ENCODE measurements around the gene ELANE. TPM values are rescaled to one million over a fixed set of nuclear protein-coding genes. Genes with fewer than 3 reads are reported as not detected.
A peak's percentile ranks its signal among the peaks of the same experiment; 100 is the strongest.
"Not testable (repeated sequence)": the region's sequence is repeated elsewhere in the genome, so short reads cannot be mapped to it uniquely, and the experiment has no call there.

Gene ELANE
- total RNA-seq, 1 experiment from 2014 or later = not detected

- not testable (repeated sequence) for DNase-seq (ENCODE audit: low read depth)
These were observed 9.3 kb upstream of the ELANE start for GRCh38 chr19:842802-843179.

GRCh38 chr19:843180-843835 is 8.8 kb upstream of the ELANE start:
- DNase-seq (ENCODE audit: low read depth) = no peak

- no peak for DNase-seq (ENCODE audit: low read depth)
These were observed 8.1 kb upstream of the ELANE start for GRCh38 chr19:843836-844545.

DNA sequence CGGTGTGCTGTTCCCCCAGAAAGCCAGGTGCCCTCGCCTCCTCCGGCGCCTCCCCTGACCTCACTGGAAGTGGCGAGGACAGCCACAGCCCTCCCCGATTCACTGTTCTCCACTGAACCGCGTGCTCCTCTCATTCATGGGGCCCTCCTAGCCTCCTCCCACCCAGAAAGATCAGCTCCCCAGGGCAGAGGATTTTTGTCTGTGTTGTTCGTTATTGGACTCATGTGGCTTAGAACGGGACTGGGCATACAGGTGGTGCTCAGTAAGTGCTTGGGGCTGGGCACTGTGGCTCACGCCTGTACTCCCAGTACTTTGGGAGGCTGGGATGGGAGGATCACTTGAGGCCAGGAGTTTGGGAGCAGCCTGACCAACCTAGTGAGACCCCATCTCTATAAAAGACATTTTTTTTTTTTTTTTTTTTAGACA is 7.5 kb upstream of the ELANE start:
- no peak for DNase-seq (ENCODE audit: low read depth)

DNA sequence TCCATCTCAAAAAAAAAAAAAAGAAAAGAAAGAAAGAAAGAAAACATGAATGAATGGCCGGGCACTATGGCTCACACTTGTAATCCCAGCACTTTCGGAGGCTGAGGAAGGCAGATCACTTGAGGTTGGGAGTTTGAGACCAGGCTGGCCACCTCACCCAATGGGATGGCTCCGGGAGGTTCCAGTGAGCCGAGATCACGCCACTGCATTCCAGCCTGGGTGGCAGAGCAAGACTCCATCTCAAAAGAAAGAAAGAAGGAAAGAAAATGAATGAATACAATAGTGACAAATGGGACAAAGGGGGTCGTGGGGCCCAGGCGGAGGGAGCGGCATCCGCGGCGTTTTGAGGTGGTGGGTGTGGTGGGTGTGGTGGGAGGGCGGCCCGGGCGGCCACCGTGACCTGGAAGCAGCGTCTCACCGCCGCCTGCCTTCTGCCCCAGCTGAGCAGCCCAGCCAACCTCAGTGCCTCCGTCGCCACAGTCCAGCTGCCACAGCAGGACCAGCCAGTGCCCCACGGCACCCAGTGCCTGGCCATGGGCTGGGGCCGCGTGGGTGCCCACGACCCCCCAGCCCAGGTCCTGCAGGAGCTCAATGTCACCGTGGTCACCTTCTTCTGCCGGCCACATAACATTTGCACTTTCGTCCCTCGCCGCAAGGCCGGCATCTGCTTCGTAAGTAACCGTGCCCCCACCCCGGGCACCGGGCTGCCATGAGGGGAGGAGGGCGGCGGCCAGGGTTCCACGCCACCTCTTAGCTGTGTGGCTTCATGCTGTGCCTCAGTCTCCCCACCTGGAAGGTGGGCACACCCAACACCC is 6.2 kb upstream of the ELANE start:
- DNase-seq (ENCODE audit: low read depth) = no peak

GRCh38 chr19:848386-848921 is 3.6 kb upstream of the ELANE start:
- DNase-seq (ENCODE audit: low read depth) = no peak

DNA sequence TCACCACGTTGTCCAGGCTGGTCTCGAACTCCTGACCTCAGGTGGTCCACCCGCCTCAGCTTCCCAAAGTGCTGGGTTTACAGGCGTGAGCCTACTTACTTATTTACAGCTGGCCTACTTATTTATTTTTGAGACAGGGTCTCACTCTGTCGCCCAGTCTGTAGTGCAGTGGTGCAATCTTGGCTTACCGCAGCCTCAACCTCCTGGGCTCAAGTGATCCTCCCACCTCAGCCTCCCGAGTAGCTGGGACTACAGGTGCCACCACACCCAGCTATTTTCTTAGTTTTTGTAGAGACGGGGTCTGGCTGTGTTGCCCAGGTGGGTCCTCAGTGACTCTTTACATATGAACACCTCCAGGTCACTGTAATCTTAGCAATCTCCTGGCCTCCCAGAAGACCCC is 2.9 kb upstream of the ELANE start:
- not testable (repeated sequence) for DNase-seq (ENCODE audit: low read depth)

DNA sequence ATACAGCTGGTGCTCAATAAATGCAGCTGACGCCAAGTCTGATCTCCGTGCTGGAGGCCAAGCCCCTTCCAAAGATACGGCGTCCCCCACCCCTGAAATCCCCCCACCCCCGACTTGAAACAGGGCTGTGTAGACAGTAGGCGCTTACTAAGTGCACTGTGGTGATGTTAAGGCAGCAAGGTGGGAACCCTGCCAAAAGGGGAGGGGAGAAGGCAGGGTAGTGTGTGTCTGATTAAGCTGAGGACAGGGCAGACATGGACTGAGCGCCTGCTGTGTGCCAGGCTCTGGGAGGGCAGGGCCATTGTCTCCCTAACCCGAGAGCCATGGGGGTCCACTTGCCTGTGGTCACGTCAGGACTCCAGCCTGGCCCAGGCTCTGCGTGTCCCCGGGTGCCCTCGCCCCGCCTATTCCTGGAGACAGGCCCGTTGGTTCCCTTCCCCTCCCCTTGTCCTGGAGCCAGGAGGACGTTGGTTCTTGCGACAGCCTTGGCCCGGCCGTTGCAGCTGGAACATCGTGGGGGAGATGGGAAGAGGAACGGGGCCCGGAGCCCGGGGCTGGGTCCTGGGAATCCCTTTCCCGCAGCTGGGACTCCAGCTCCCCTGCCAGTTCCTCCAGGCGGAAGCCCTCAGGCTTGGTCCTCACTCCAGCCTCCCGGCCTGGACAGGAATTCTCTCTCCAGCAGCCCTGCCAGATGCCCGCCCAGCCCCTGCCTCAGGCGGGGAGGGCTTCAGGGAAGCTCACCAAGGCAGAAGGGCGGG is 1.7 kb upstream of the ELANE start:
- DNase-seq (ENCODE audit: low read depth) = peak; percentile 96

- no peak for DNase-seq (ENCODE audit: low read depth)
These were observed 1.1 kb upstream of the ELANE start for GRCh38 chr19:850979-851335.

GRCh38 chr19:853014-853585 is 997 bp downstream of the ELANE start:
- DNase-seq (ENCODE audit: low read depth) = no peak

DNA sequence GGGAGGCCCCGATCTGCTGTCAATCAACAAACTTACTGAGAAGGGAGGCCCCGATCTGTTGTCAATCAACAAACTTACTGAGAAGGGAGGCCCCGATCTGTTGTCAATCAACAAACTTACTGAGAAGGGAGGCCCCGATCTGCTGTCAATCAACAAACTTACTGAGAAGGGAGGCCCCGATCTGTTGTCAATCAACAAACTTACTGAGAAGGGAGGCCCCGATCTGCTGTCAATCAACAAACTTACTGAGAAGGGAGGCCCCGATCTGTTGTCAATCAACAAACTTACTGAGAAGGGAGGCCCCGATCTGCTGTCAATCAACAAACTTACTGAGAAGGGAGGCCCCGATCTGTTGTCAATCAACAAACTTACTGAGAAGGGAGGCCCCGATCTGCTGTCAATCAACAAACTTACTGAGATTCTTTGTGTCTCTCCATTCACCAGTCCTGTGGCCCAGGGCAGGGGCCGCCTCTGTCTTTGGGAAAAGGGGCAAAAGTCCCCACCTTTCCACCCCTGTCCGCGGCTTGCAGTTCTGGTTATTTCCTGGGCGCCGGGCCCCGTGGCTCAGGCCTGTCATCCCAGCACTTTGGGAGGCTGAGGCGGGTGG is 1.6 kb downstream of the ELANE start:
- not testable (repeated sequence) for DNase-seq (ENCODE audit: low read depth)

GRCh38 chr19:854549-854948 is 2.4 kb downstream of the ELANE start:
- DNase-seq (ENCODE audit: low read depth) = no peak

GRCh38 chr19:855142-855541 is 3.0 kb downstream of the ELANE start:
- no peak for DNase-seq (ENCODE audit: low read depth)

- no peak for DNase-seq (ENCODE audit: low read depth)
These were observed 3.5 kb downstream of the ELANE start for GRCh38 chr19:855566-856120.

DNA sequence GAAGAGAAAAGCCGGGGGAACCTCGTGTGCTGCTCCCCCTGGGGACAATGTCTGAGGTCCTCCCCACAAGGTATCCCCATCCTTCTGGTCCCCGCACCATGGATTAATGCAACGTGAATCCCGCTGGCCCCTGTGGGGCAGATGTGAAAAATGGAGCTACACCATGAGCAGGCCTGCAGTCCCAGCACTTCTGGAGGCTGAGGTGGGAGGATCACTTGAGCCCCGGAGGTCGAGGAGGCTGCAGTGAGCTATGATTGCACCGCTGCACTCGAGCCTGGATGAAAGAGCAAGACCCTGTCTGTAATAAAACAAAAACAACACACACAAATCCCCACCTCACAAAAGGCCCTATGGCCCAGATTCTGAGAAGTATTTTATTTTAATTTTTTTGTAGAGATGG is 6.2 kb downstream of the ELANE start:
- DNase-seq (ENCODE audit: low read depth) = no peak

DNA sequence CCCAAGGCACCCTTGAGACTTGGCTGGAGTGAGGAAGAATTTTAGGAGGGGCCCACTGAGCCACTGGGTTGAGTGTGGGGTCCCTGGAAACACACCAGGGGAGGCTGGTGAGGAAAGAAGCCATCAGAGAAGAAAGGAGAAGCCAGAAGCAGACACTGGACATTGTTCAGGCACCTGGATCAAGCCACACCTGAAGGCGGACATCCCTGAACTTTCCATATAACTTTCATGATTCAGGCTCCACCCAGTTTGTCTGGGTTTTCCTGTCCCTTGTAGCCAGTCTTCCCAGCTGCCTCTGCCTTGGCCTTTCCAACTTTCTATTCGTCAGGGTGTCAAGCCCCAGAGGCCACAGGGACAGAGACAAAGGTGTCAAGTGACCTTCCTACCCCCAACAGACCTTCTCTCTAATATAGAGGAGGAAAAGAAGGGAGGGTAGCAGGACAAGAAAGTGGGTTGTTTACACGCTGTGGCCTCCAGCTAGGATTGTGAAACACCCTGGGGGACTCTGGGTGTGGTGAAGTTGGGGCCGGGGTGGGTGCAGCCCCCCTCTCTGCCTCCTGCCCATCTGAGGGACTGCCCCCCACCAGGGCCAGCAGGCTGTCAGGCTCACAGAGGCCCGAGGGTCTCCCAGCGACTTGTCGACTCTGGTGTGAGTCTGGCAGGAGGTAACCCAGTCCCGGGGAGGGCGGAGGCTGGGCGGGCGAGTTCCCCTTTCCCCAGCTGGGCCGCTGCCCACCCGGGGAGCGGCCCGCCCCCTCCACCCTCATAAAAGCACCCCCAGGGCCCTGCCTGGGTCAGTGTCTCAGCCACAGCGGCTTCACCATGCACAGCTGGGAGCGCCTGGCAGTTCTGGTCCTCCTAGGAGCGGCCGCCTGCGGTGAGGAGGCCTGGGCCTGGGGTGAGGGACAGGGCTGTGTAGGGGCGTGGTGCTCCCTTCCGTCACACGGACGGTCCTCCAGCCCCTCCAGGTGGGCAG is 7.1 kb downstream of the ELANE start, which contains the start of gene CFD:
Gene CFD (plus strand): TSS at position 797 of the 976 bp plus-strand sequence. CDS start 26 bp downstream, at position 823.
- DNase-seq (ENCODE audit: low read depth) = peak; percentile 56

GRCh38 chr19:861141-861755 is 9.1 kb downstream of the ELANE start:
- DNase-seq (ENCODE audit: low read depth) = no peak

- DNase-seq (ENCODE audit: low read depth) = no peak
These were observed 9.9 kb downstream of the ELANE start for GRCh38 chr19:861756-862580.

Data from RPMI7951 (cell line).